Activated naive CD4-positive, alpha-beta T cell treated with anti-CD3 and anti-CD28 coated beads, Interleukin-2, amount 50 U/mL, for 24 hours (primary cell): Measurements from ENCODE around the gene TGFBR3.

Experiments used
- H3K27ac Mint-ChIP-seq: one replicate; pipeline ENCODE4 v1.8.0; 2021; ENCODE audit warnings: mild to moderate bottlenecking, mixed read lengths
- H3K27me3 Mint-ChIP-seq: one replicate; pipeline ENCODE4 v1.8.0; 2021; ENCODE audit warnings: mixed read lengths
- H3K36me3 Mint-ChIP-seq: one replicate; pipeline ENCODE4 v1.8.0; 2021; ENCODE audit warnings: mixed read lengths
- H3K4me1 Mint-ChIP-seq: one replicate; pipeline ENCODE4 v1.8.0; 2021; ENCODE audit warnings: mixed read lengths
- H3K4me3 Mint-ChIP-seq: one replicate; pipeline ENCODE4 v1.8.0; 2021; ENCODE audit warnings: mild to moderate bottlenecking, mixed read lengths
- H3K9me3 Mint-ChIP-seq: one replicate; pipeline ENCODE4 v1.8.0; 2021; ENCODE audit warnings: mixed read lengths

The TGFBR3 gene

GRCh38 chr1:91759076-91759475 lies 126.9 kb downstream of the TGFBR3 start:
- no peak overlapping the region for H3K4me3 Mint-ChIP-seq
- no peak overlapping the region for H3K27ac Mint-ChIP-seq
- no peaks in the 10 kb centered on the region for H3K27me3 Mint-ChIP-seq
- no peaks in the 10 kb centered on the region for H3K9me3 Mint-ChIP-seq
- H3K36me3 Mint-ChIP-seq = peaks cover 5% of the 10 kb centered on the region
- H3K4me1 Mint-ChIP-seq = peaks cover 16% of the 10 kb centered on the region

GRCh38 chr1:91757763-91758460 lies 128.0 kb downstream of the TGFBR3 start:
- Mint-ChIP-seq H3K27me3 (no peaks in the 10 kb centered on the region), H3K4me3 (no peak overlapping the region), H3K9me3 (no peaks in the 10 kb centered on the region), H3K4me1 (peaks cover 25% of the 10 kb centered on the region), H3K27ac (no peak overlapping the region), H3K36me3 (peaks cover 7% of the 10 kb centered on the region)

GRCh38 chr1:91755702-91756287 lies 130.2 kb downstream of the TGFBR3 start:
- Mint-ChIP-seq H3K36me3 (peaks cover 5% of the 10 kb centered on the region), H3K27ac (no peak overlapping the region), H3K4me1 (peaks cover 35% of the 10 kb centered on the region), H3K27me3 (no peaks in the 10 kb centered on the region), H3K9me3 (no peaks in the 10 kb centered on the region), H3K4me3 (no peak overlapping the region)

GRCh38 chr1:91754816-91755580 lies 131.0 kb downstream of the TGFBR3 start:
- Mint-ChIP-seq H3K27ac (peak overlapping the region; percentile 84), H3K4me1 (peaks cover 31% of the 10 kb centered on the region), H3K9me3 (no peaks in the 10 kb centered on the region), H3K36me3 (peaks cover 5% of the 10 kb centered on the region), H3K27me3 (no peaks in the 10 kb centered on the region), H3K4me3 (peak overlapping the region; percentile 36)

GRCh38 chr1:91754348-91754747 lies 131.6 kb downstream of the TGFBR3 start:
- H3K27me3 Mint-ChIP-seq = no peaks in the 10 kb centered on the region
- H3K4me1 Mint-ChIP-seq = peaks cover 31% of the 10 kb centered on the region
- peak overlapping the region; percentile 40 for H3K4me3 Mint-ChIP-seq
- H3K27ac Mint-ChIP-seq = peak overlapping the region; percentile 84
- H3K36me3 Mint-ChIP-seq = peaks cover 5% of the 10 kb centered on the region
- H3K9me3 Mint-ChIP-seq = no peaks in the 10 kb centered on the region

GRCh38 chr1:91753878-91754277 lies 132.1 kb downstream of the TGFBR3 start:
- peaks cover 31% of the 10 kb centered on the region for H3K4me1 Mint-ChIP-seq
- peaks cover 7% of the 10 kb centered on the region for H3K36me3 Mint-ChIP-seq
- peak overlapping the region; percentile 84 for H3K27ac Mint-ChIP-seq
- peak overlapping the region; percentile 40 for H3K4me3 Mint-ChIP-seq
- no peaks in the 10 kb centered on the region for H3K9me3 Mint-ChIP-seq
- no peaks in the 10 kb centered on the region for H3K27me3 Mint-ChIP-seq

GRCh38 chr1:91752324-91752723 lies 133.6 kb downstream of the TGFBR3 start:
- Mint-ChIP-seq H3K9me3 (no peaks in the 10 kb centered on the region), H3K27me3 (no peaks in the 10 kb centered on the region), H3K27ac (peak overlapping the region; percentile 51), H3K4me3 (no peak overlapping the region), H3K36me3 (peaks cover 7% of the 10 kb centered on the region), H3K4me1 (peaks cover 31% of the 10 kb centered on the region)

GRCh38 chr1:91751275-91751674 lies 134.7 kb downstream of the TGFBR3 start:
- H3K4me3 Mint-ChIP-seq = no peak overlapping the region
- no peak overlapping the region for H3K27ac Mint-ChIP-seq
- peaks cover 16% of the 10 kb centered on the region for H3K36me3 Mint-ChIP-seq
- H3K9me3 Mint-ChIP-seq = no peaks in the 10 kb centered on the region
- H3K27me3 Mint-ChIP-seq = no peaks in the 10 kb centered on the region
- peaks cover 33% of the 10 kb centered on the region for H3K4me1 Mint-ChIP-seq

GRCh38 chr1:91750398-91750996 lies 135.5 kb downstream of the TGFBR3 start:
- no peak overlapping the region for H3K27ac Mint-ChIP-seq
- peaks cover 18% of the 10 kb centered on the region for H3K36me3 Mint-ChIP-seq
- H3K9me3 Mint-ChIP-seq = no peaks in the 10 kb centered on the region
- no peak overlapping the region for H3K4me3 Mint-ChIP-seq
- no peaks in the 10 kb centered on the region for H3K27me3 Mint-ChIP-seq
- H3K4me1 Mint-ChIP-seq = peaks cover 35% of the 10 kb centered on the region

- no peaks in the 10 kb centered on the region for H3K27me3 Mint-ChIP-seq
- H3K4me1 Mint-ChIP-seq = peaks cover 31% of the 10 kb centered on the region
- no peak overlapping the region for H3K27ac Mint-ChIP-seq
- no peak overlapping the region for H3K4me3 Mint-ChIP-seq
- no peaks in the 10 kb centered on the region for H3K9me3 Mint-ChIP-seq
- H3K36me3 Mint-ChIP-seq = peaks cover 18% of the 10 kb centered on the region
Observed at GRCh38 chr1:91749788-91750231, 136.1 kb downstream of the TGFBR3 start.

GRCh38 chr1:91747666-91748065 lies 138.3 kb downstream of the TGFBR3 start:
- no peaks in the 10 kb centered on the region for H3K9me3 Mint-ChIP-seq
- peaks cover 24% of the 10 kb centered on the region for H3K36me3 Mint-ChIP-seq
- H3K4me1 Mint-ChIP-seq = peaks cover 15% of the 10 kb centered on the region
- H3K27ac Mint-ChIP-seq = no peak overlapping the region
- H3K27me3 Mint-ChIP-seq = no peaks in the 10 kb centered on the region
- H3K4me3 Mint-ChIP-seq = no peak overlapping the region

GRCh38 chr1:91746728-91747338 lies 139.1 kb downstream of the TGFBR3 start:
- no peaks in the 10 kb centered on the region for H3K9me3 Mint-ChIP-seq
- peaks cover 30% of the 10 kb centered on the region for H3K36me3 Mint-ChIP-seq
- peaks cover 7% of the 10 kb centered on the region for H3K4me1 Mint-ChIP-seq
- H3K4me3 Mint-ChIP-seq = no peak overlapping the region
- H3K27me3 Mint-ChIP-seq = no peaks in the 10 kb centered on the region
- H3K27ac Mint-ChIP-seq = no peak overlapping the region

GRCh38 chr1:91745640-91746373 lies 140.1 kb downstream of the TGFBR3 start:
- H3K27me3 Mint-ChIP-seq = no peaks in the 10 kb centered on the region
- H3K36me3 Mint-ChIP-seq = peaks cover 33% of the 10 kb centered on the region
- H3K27ac Mint-ChIP-seq = no peak overlapping the region
- H3K4me1 Mint-ChIP-seq = peaks cover 5% of the 10 kb centered on the region
- H3K9me3 Mint-ChIP-seq = no peaks in the 10 kb centered on the region
- H3K4me3 Mint-ChIP-seq = no peak overlapping the region

GRCh38 chr1:91744953-91745639 lies 140.9 kb downstream of the TGFBR3 start:
- no peaks in the 10 kb centered on the region for H3K9me3 Mint-ChIP-seq
- no peak overlapping the region for H3K4me3 Mint-ChIP-seq
- H3K27ac Mint-ChIP-seq = no peak overlapping the region
- H3K36me3 Mint-ChIP-seq = peaks cover 33% of the 10 kb centered on the region
- H3K27me3 Mint-ChIP-seq = no peaks in the 10 kb centered on the region
- H3K4me1 Mint-ChIP-seq = peaks cover 5% of the 10 kb centered on the region
